NT2/D1 (cell line): Measurements from ENCODE around the gene DEDD2.
A peak's percentile ranks its signal among the peaks of the same experiment; 100 is the strongest.

Source experiments
- DNase-seq: peaks from one replicate; pipeline ENCODE4 v3.0.0-alpha.2; 2011; ENCODE audit warnings: low read depth, low spot score
- H3K27me3 ChIP-seq: 2 replicates; pipeline ENCODE4 v1.6.0; 2011; ENCODE audit warnings: mild to moderate bottlenecking; ENCODE audit not compliant: insufficient read length, insufficient read depth
- H3K36me3 ChIP-seq: 2 replicates; pipeline ENCODE4 v1.6.1; 2011; ENCODE audit warnings: mild to moderate bottlenecking, low read length, mixed read lengths; ENCODE audit not compliant: insufficient read depth, insufficient read length
- H3K4me1 ChIP-seq: 2 replicates; pipeline ENCODE4 v1.5.1; 2011; ENCODE audit not compliant: insufficient read depth, insufficient read length
- H3K4me3 ChIP-seq: 2 replicates; pipeline ENCODE4 v1.5.1; 2011; ENCODE audit warnings: low read depth; ENCODE audit not compliant: insufficient read length
- H3K9ac ChIP-seq: 2 replicates; pipeline ENCODE4 v1.6.0; 2011; ENCODE audit warnings: low read depth; ENCODE audit not compliant: insufficient read length
- H3K9me3 ChIP-seq: 2 replicates; pipeline ENCODE4 v1.5.1; 2011; ENCODE audit warnings: mild to moderate bottlenecking, low read length; ENCODE audit not compliant: insufficient read depth
- SUZ12 ChIP-seq: IDR thresholded peaks from 2 replicates; pipeline ENCODE4 v1.6.1; 2011; ENCODE audit not compliant: insufficient read length, insufficient read depth; ENCODE audit errors: extremely low read depth
- YY1 ChIP-seq: IDR thresholded peaks from 2 replicates; pipeline ENCODE4 v1.6.1; 2011; ENCODE audit not compliant: insufficient read length, insufficient read depth
- ZNF274 ChIP-seq: IDR thresholded peaks from 2 replicates; pipeline ENCODE4 v1.6.1; 2011; ENCODE audit warnings: mild to moderate bottlenecking, low read depth, low read length

DEDD2 gene

GRCh38 chr19:42189133-42189532 lies 28.3 kb downstream of the DEDD2 start:
- H3K4me3 ChIP-seq, result no peak overlapping the region
- TF ChIP-seq ZNF274 (no peak), YY1 (no peak), SUZ12 (no peak)
- no peaks in the 10 kb centered on the region for H3K27me3 ChIP-seq
- H3K36me3 ChIP-seq, result no peaks in the 10 kb centered on the region
- no peak overlapping the region for H3K9ac ChIP-seq
- H3K4me1 ChIP-seq, result no peaks in the 10 kb centered on the region
- no peak for DNase-seq
- H3K9me3 ChIP-seq, result peaks cover 4% of the 10 kb centered on the region

DNA sequence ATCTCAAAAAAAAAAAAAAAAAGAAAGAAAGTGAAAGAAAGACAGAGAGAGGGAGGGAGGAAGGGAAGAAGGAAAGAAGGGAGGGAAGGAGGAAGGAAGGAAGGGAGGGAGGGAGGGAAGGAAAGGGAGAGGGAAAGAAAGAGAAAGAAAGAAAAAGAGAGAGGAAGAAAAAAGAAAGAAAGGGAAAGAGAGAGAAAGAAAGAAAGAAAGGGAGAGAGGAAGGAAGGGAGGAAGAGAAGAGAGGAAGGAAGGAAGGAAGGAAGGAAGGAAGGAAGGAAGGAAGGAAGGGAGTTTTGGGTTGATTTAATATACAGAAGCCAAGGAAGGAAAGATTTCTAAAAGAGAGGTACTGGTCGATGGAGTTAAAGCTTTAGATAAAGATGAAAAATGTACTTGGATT lies 28.8 kb downstream of the DEDD2 start:
- H3K36me3 ChIP-seq, result no peaks in the 10 kb centered on the region
- peaks cover 4% of the 10 kb centered on the region for H3K9me3 ChIP-seq
- no peaks in the 10 kb centered on the region for H3K4me1 ChIP-seq
- H3K9ac ChIP-seq, result no peak overlapping the region
- TF ChIP-seq YY1 (no peak), ZNF274 (no peak), SUZ12 (no peak)
- DNase-seq, result no peak
- H3K27me3 ChIP-seq, result no peaks in the 10 kb centered on the region
- H3K4me3 ChIP-seq, result no peak overlapping the region

DNA sequence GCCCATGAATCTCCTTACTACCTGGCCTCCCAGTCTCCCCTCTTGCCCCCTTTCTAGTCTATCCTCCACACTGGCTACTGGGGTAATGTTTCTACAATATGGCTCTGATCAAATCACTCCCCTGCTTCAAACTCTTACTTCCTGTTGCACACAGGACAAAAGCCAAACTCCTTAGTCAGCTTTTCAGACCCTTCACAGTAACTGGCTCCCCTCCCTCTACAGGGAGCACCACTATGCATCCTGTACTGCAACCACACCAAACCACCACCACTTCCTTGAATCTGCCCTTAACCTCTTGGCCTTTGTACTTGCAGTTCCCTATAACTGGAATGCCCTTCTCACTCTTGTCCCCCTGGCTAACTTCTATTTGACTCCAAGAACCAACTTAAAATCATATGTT lies 32.2 kb downstream of the DEDD2 start:
- peaks cover 22% of the 10 kb centered on the region for H3K27me3 ChIP-seq

GRCh38 chr19:42184401-42184861 lies 33.0 kb downstream of the DEDD2 start:
- no peak overlapping the region for H3K9ac ChIP-seq
- peak; percentile 66 for DNase-seq
- no peak overlapping the region for H3K4me3 ChIP-seq
- H3K4me1 ChIP-seq, result no peaks in the 10 kb centered on the region
- TF ChIP-seq SUZ12 (no peak), YY1 (no peak), ZNF274 (no peak)
- H3K27me3 ChIP-seq, result peaks cover 30% of the 10 kb centered on the region
- H3K36me3 ChIP-seq, result no peaks in the 10 kb centered on the region
- H3K9me3 ChIP-seq, result no peaks in the 10 kb centered on the region

More for the DNA sequence above, 32.2 kb downstream of the DEDD2 start:
- no peaks in the 10 kb centered on the region for H3K9me3 ChIP-seq
- H3K4me3 ChIP-seq, result no peak overlapping the region
- no peaks in the 10 kb centered on the region for H3K36me3 ChIP-seq
- no peak overlapping the region for H3K9ac ChIP-seq
- H3K4me1 ChIP-seq, result no peaks in the 10 kb centered on the region
- TF ChIP-seq SUZ12, result no peak
- no peak for TF ChIP-seq ZNF274
- no peak for TF ChIP-seq YY1
- no peak for DNase-seq

DNA sequence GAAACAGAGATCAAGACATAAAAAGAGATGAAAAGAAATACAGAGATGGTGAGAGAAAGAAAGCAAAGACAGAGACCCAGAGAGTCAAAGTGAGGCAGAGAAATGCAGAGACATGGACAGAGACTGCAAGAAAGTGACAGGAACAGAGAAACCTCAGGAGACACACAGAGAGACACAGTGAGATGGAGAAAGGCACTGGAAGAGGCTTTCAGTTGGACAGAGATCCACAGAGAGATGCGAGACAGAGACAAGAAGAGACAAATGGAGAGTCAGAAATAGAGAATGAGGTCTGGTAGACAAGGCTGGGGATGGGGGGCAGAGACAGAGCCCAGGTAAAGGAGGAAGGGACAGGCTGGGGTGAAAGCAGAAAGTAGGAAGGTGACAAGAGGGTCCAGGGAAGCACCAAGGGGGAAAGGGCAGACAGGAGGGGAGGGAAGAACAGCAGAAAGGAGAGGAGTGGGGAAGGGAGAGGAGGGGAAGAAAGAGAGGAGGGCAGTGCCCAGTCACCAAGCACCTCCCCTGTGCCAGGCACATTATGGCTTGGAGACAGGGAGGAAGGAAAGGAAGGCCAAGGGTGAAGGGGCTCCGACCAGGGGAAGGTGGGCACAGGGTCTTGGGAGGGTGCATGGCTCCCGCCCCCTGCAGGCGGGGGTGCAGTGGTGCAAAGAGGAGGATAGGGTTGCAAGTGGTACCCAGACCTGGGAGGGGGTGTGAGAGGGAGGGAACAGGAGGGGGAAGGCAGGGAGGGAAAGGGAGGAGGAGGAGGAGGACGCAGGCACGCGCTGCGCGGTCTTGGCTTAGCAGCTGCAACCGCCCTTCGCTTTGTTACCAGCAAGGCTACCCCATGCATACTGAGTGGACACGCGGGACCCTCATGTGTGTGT lies 38.4 kb downstream of the DEDD2 start:
- Histone ChIP-seq H3K27me3 (peaks cover 80% of the 10 kb centered on the region), H3K9ac (no peak overlapping the region), H3K4me1 (peaks cover 2% of the 10 kb centered on the region), H3K4me3 (no peak overlapping the region), H3K9me3 (no peaks in the 10 kb centered on the region), H3K36me3 (no peaks in the 10 kb centered on the region)
- TF ChIP-seq SUZ12, result peak; percentile 59
- TF ChIP-seq YY1, result no peak
- no peak for TF ChIP-seq ZNF274
- peak; percentile 11 for DNase-seq

DNA sequence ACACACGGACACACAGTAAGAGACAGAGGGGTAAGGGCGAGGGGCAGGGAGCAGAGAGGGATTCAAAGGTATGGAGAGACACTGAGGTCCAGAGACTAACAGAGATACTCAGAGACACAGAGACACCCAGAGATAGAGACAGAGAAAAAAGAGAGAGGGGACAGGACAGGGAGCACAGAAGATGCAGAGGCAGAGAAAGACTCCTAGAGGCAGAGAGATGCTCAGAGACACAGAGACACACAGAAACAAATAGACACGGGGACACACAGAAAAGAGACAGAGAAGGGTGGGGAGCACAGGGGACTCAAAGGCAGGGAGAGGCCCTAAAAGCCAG lies 39.8 kb downstream of the DEDD2 start:
- TF ChIP-seq SUZ12 (no peak), ZNF274 (no peak), YY1 (no peak)
- Histone ChIP-seq H3K4me1 (peaks cover 2% of the 10 kb centered on the region), H3K9me3 (no peaks in the 10 kb centered on the region), H3K36me3 (no peaks in the 10 kb centered on the region), H3K4me3 (no peak overlapping the region), H3K27me3 (peaks cover 90% of the 10 kb centered on the region), H3K9ac (no peak overlapping the region)
- DNase-seq, result no peak

GRCh38 chr19:42176990-42177685 lies 40.3 kb downstream of the DEDD2 start:
- Histone ChIP-seq H3K27me3 (peaks cover 88% of the 10 kb centered on the region), H3K9me3 (no peaks in the 10 kb centered on the region), H3K4me1 (peaks cover 2% of the 10 kb centered on the region), H3K4me3 (peak overlapping the region; percentile 11), H3K9ac (peak overlapping the region; percentile 26), H3K36me3 (no peaks in the 10 kb centered on the region)
- DNase-seq, result peak; percentile 60
- TF ChIP-seq YY1 (no peak), SUZ12 (no peak), ZNF274 (no peak)
